SK-N-SH (cell line): ENCODE measurements around the gene DLG1. TPM values are rescaled to one million over a fixed set of nuclear protein-coding genes. Genes with fewer than 3 reads are reported as not detected.
A peak's percentile ranks its signal among the peaks of the same experiment; 100 is the strongest.

Source experiments
- CTCF ChIA-PET: fragments of 300-600, 350-600 bp; formaldehyde crosslinking; extraction: SDS; loops from one replicate; lab custom pipeline; 2021; lab: Yijun Ruan, JAX
- POLR2A ChIA-PET: fragments of 350-600 bp; sonication (Branson Sonifier 250); formaldehyde crosslinking; extraction: SDS; loops from one replicate; lab custom pipeline; 2020; ENCODE audit warnings: antibody characterized with exemption, inconsistent platforms; lab: Yijun Ruan, JAX
- DNase-seq: peaks from one replicate; pipeline ENCODE4 v3.0.0; 2012
- H2AFZ ChIP-seq: fragments of 200-600 bp; sonication (generic); 2 replicates; pipeline ENCODE4 v1.8.1; 2016; ENCODE audit warnings: antibody characterized with exemption, mild to moderate bottlenecking, low read depth
- H3F3A ChIP-seq: fragments of 200-600 bp; sonication (generic); replicated peaks from 2 replicates; pipeline ENCODE3; 2016; ENCODE audit warnings: antibody characterized with exemption, mild to moderate bottlenecking; ENCODE audit not compliant: insufficient read depth
- H3K27ac ChIP-seq, 2 experiments: fragments of 200-500 bp in 1 of 2; fragments of 200-600 bp in 1 of 2; sonication (Bioruptor generic) in 1 of 2; sonication (generic), shearing (Covaris generic) in 1 of 2; 2 replicates each; pipeline versions ENCODE4 v1.5.1 to v1.6.1; 2014 to 2016; ENCODE audit warnings: low read depth in 2 of 2, inconsistent platforms in 1 of 2, low read length in 1 of 2, mild to moderate bottlenecking in 1 of 2, mixed read lengths in 1 of 2
- H3K27me3 ChIP-seq: fragments of 200-600 bp; sonication (generic), shearing (Covaris generic); 2 replicates; pipeline ENCODE4 v1.6.1; 2016; ENCODE audit warnings: mixed run types; ENCODE audit not compliant: insufficient read depth
- H3K36me3 ChIP-seq, 2 experiments: fragments of 200-500 bp in 1 of 2; fragments of 200-600 bp in 1 of 2; sonication (Bioruptor generic) in 1 of 2; sonication (generic) in 1 of 2; replicated peaks in 1 of 2; 2 replicates each; pipeline versions ENCODE3 to v1.5.1; 2014 to 2016; ENCODE audit warnings: low read length in 1 of 2, mild to moderate bottlenecking in 1 of 2; ENCODE audit not compliant: insufficient read depth in 2 of 2, control insufficient read depth in 1 of 2
- H3K4me1 ChIP-seq, 2 experiments: fragments of 200-500 bp in 1 of 2; fragments of 200-600 bp in 1 of 2; sonication (Bioruptor generic) in 1 of 2; sonication (generic), shearing (Covaris generic) in 1 of 2; 2 replicates each; pipeline versions ENCODE4 v1.5.1 to v1.6.1; 2014 to 2016; ENCODE audit warnings: low read depth in 1 of 2, low read length in 1 of 2, mixed run types in 1 of 2; ENCODE audit not compliant: insufficient read depth in 2 of 2, control insufficient read depth in 1 of 2
- H3K4me2 ChIP-seq: fragments of 200-600 bp; sonication (generic), shearing (Covaris generic); 2 replicates; pipeline ENCODE4 v1.6.1; 2017; ENCODE audit warnings: mixed run types
- H3K4me3 ChIP-seq, 2 experiments: fragments of 200-500 bp in 1 of 2; fragments of 200-600 bp in 1 of 2; sonication (Bioruptor generic) in 1 of 2; sonication (generic), shearing (Covaris generic) in 1 of 2; 2 replicates each; pipeline versions ENCODE4 v1.5.1 to v1.8.1; 2014 to 2016; ENCODE audit warnings: low read depth in 2 of 2, inconsistent platforms in 1 of 2, low read length in 1 of 2, mild to moderate bottlenecking in 1 of 2, mixed read lengths in 1 of 2, moderate library complexity in 1 of 2
- H3K79me2 ChIP-seq: fragments of 200-600 bp; sonication (generic); 2 replicates; pipeline ENCODE4 v1.8.1; 2017; ENCODE audit warnings: mild to moderate bottlenecking; ENCODE audit not compliant: insufficient read depth
- H3K9ac ChIP-seq: fragments of 200-600 bp; sonication (generic); 2 replicates; pipeline ENCODE4 v1.6.1; 2017; ENCODE audit warnings: mixed run types
- H3K9me2 ChIP-seq: fragments of 200-600 bp; sonication (generic); 2 replicates; pipeline ENCODE4 v1.6.1; 2017; ENCODE audit warnings: mixed run types
- H3K9me3 ChIP-seq: fragments of 200-600 bp; sonication (generic); 2 replicates; pipeline ENCODE4 v1.6.1; 2017; ENCODE audit warnings: mixed run types, mild to moderate bottlenecking, moderate library complexity
- H4K20me1 ChIP-seq: fragments of 200-600 bp; sonication (generic); 2 replicates; pipeline ENCODE4 v1.6.1; 2017; ENCODE audit warnings: mild to moderate bottlenecking, mixed run types; ENCODE audit not compliant: insufficient read depth
- ELF1 ChIP-seq: IDR thresholded peaks from 2 replicates; pipeline ENCODE4 v1.4.0; 2012
- FOSL2 ChIP-seq: IDR thresholded peaks from 2 replicates; pipeline ENCODE4 v1.4.0; 2012; ENCODE audit warnings: low read depth, mild to moderate bottlenecking, moderate library complexity, borderline replicate concordance
- FOXM1 ChIP-seq: IDR thresholded peaks from 2 replicates; pipeline ENCODE4 v1.4.0; 2012; ENCODE audit warnings: low read depth, mild to moderate bottlenecking
- GABPA ChIP-seq: IDR thresholded peaks from 2 replicates; pipeline ENCODE4 v1.4.0; 2012; ENCODE audit warnings: low read depth, mild to moderate bottlenecking
- JUND ChIP-seq: IDR thresholded peaks from 2 replicates; pipeline ENCODE4 v1.4.0; 2012
- MAX ChIP-seq: IDR thresholded peaks from 2 replicates; pipeline ENCODE4 v1.4.0; 2012; ENCODE audit warnings: low read depth
- MEF2A ChIP-seq: IDR thresholded peaks from 2 replicates; pipeline ENCODE4 v1.4.0; 2012; ENCODE audit warnings: low read depth, borderline replicate concordance
- MXI1 ChIP-seq: IDR thresholded peaks from 2 replicates; pipeline ENCODE4 v1.6.1; 2012; ENCODE audit warnings: mild to moderate bottlenecking, low read depth, low read length, improper control_type of control experiment
- POLR2AphosphoS5 ChIP-seq: IDR thresholded peaks from 2 replicates; pipeline ENCODE4 v1.6.1; 2012; ENCODE audit warnings: low read depth, low read length
- REST ChIP-seq: IDR thresholded peaks from 2 replicates; pipeline ENCODE4 v1.6.1; 2012; ENCODE audit warnings: mild to moderate bottlenecking, low read depth, low read length, moderate library complexity
- RFX5 ChIP-seq: IDR thresholded peaks from 2 replicates; pipeline ENCODE4 v1.6.1; 2012; ENCODE audit warnings: mild to moderate bottlenecking, improper control_type of control experiment, low read length
- RXRA ChIP-seq: IDR thresholded peaks from 2 replicates; pipeline ENCODE4 v1.4.0; 2012; ENCODE audit warnings: low read depth, mild to moderate bottlenecking, borderline replicate concordance
- SIN3A ChIP-seq: IDR thresholded peaks from 2 replicates; pipeline ENCODE4 v1.6.1; 2012; ENCODE audit warnings: low read depth, mild to moderate bottlenecking, low read length, moderate library complexity, borderline replicate concordance
- SMC3 ChIP-seq: IDR thresholded peaks from 2 replicates; pipeline ENCODE4 v1.6.1; 2012; ENCODE audit warnings: low read depth, low read length, improper control_type of control experiment
- TCF12 ChIP-seq: IDR thresholded peaks from 2 replicates; pipeline ENCODE4 v1.4.0; 2012
- TEAD4 ChIP-seq: IDR thresholded peaks from 2 replicates; pipeline ENCODE4 v1.4.0; 2012; ENCODE audit warnings: mild to moderate bottlenecking, borderline replicate concordance; ENCODE audit not compliant: insufficient read depth
- USF2 ChIP-seq: fragments of 150-350 bp; IDR thresholded peaks from 2 replicates; pipeline ENCODE4 v1.6.1; 2017; ENCODE audit warnings: antibody characterized with exemption, low read length, low read depth, borderline replicate concordance
- YY1 ChIP-seq: IDR thresholded peaks from 2 replicates; pipeline ENCODE4 v1.4.0; 2012; ENCODE audit warnings: low read depth, mild to moderate bottlenecking
- WGBS: methylation state at CpG from one replicate; pipeline ENCODE4 v1.1.6; 2017; ENCODE audit warnings: low lambda C conversion rate; 5-methylcytosine and 5-hydroxymethylcytosine counted together
- polyA plus RNA-seq, 3 experiments: library from polyadenylated mRNA; depleted of rRNA; stranded (reverse); fragments of >200 nt; gene quantifications; 2 replicates each; pipeline ENCODE4 v1.2.3, GENCODE V29; 2012

The DLG1 gene
- polyA plus RNA-seq, 1 of the 3 experiments (the other 2 are of a cell fraction), result 16.5 TPM

DNA sequence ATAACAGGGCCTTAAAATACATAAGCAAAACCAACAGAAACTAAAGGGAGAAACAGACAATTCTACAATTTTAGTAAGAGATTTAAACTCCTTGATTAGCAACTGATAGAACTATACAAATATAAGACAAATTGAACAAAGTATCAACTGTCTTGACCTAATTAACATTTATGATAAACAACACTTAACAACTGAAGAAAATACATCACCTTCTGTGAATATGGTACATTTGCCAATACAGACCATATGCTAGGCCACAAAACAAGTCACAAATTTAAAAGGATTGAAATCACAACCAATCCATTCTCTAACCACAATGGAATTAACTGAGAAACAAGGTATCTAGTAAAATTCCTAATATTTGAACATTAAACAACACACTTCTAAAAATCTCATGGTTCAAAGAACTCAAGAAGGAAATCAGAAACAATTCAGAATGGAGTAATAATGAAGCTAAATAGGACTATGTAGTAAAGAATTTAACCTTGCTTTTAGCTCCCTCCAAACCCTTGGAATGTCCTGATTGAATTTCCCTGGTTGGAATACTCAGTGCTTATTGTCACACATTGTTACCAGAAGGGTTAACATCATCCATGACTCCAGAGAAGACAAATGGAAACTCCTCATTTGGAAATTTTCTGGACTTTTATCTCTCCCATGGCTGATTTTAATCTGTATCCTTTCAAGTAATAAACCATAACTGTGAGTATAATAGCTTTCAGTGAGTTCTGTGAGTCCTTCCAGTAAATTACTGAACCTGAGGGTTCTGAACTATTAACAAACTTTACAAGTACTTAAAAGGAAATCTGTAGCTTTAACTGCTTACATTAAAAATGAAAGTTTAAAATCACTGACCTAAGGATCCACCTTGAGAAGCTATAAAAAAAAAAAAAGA, 88.8 kb downstream of the DLG1 start:
- H3K9me2 ChIP-seq, result no peaks in the 10 kb centered on the region
- no peak overlapping the region for H3K9ac ChIP-seq
- peak overlapping the region in 1 of 2 experiments; percentile 1; a peak in 1 of 4 replicates for H3K27ac ChIP-seq
- H3K36me3 ChIP-seq, result peaks cover 0 to 12% of the 10 kb centered on the region in 2 experiments
- H3K4me1 ChIP-seq, result peaks cover 2 to 15% of the 10 kb centered on the region in 2 experiments; a peak in 3 of 4 replicates
- peaks cover 95% of the 10 kb centered on the region for H3K79me2 ChIP-seq
- peaks cover 22% of the 10 kb centered on the region; the same call in 1 of the 2 replicates for H4K20me1 ChIP-seq
- H3K9me3 ChIP-seq, result no peaks in the 10 kb centered on the region
- ChIA-PET CTCF (interaction anchor here (1.1 to 1.6 kb wide), 2 partner anchors 14 to 20 kb away, joined by 3 read pairs; no protein-coding TSS in a partner anchor), POLR2A (no interaction called here)
- no peak overlapping the region for H3K4me2 ChIP-seq
- TF ChIP-seq USF2, result no peak
- TF ChIP-seq, all 33 proteins: peak for 0
- Histone ChIP-seq H3K27me3 (no peaks in the 10 kb centered on the region), H2AFZ (no peak overlapping the region), H3K4me3 (no peak overlapping the region), H3F3A (peaks cover 8% of the 10 kb centered on the region)
- no peak for DNase-seq

- Histone ChIP-seq H3K36me3 (peaks cover 0 to 6% of the 10 kb centered on the region in 2 experiments), H3K9me2 (no peaks in the 10 kb centered on the region), H3K4me2 (no peak overlapping the region), H3K9me3 (no peaks in the 10 kb centered on the region), H3K4me1 (peaks cover 8 to 16% of the 10 kb centered on the region in 2 experiments; a peak in 3 of 4 replicates), H3K79me2 (peaks cover 95% of the 10 kb centered on the region), H3F3A (peaks cover 8% of the 10 kb centered on the region), H3K9ac (no peak overlapping the region), H3K27ac (no peak overlapping the region), H3K27me3 (no peaks in the 10 kb centered on the region), H2AFZ (no peak overlapping the region), H3K4me3 (no peak overlapping the region), H4K20me1 (peaks cover 36% of the 10 kb centered on the region)
- ChIA-PET POLR2A (no interaction called here), CTCF (no interaction called here)
- TF ChIP-seq MXI1, result no peak
- no peak for TF ChIP-seq REST
- no peak for TF ChIP-seq GABPA
- no peak for TF ChIP-seq MEF2A
- TF ChIP-seq SMC3, result no peak
- no peak for TF ChIP-seq TCF12
- no peak for TF ChIP-seq RFX5
- no peak for TF ChIP-seq FOXM1
- TF ChIP-seq TEAD4, result no peak
- TF ChIP-seq POLR2AphosphoS5, result no peak
- no peak for TF ChIP-seq RXRA
- TF ChIP-seq JUND, result no peak
- TF ChIP-seq MAX, result no peak
- TF ChIP-seq ELF1, result no peak
- no peak for TF ChIP-seq SIN3A
- TF ChIP-seq FOSL2, result no peak
- TF ChIP-seq YY1, result no peak
- TF ChIP-seq USF2, result no peak
- DNase-seq, result no peak
- 90% methylated on average over 9 of the region's 9 CpGs for WGBS
Measured at GRCh38 chr3:197206913-197207312, 91.5 kb downstream of the DLG1 start.
